ENCODE data around the gene MLLT11.

GRCh38 chr1:151104630-151105029, 44.4 kb downstream of the MLLT11 start:
- no peak for TF ChIP-seq USF1 (IDR thresholded peaks at IDR 0.05)
- no peak for TF ChIP-seq YY1 (IDR thresholded peaks at IDR 0.05; ENCODE audit: low read depth)
- no peak for TF ChIP-seq MAX (IDR thresholded peaks at IDR 0.05)
- no peak for TF ChIP-seq RAD21 (IDR thresholded peaks at IDR 0.05; ENCODE audit: low read depth)
- no peak for TF ChIP-seq FOXM1 (IDR thresholded peaks at IDR 0.05; ENCODE audit: borderline replicate concordance, low read depth)
- TF ChIP-seq CEBPB (IDR thresholded peaks at IDR 0.05), result no peak
- no peak for TF ChIP-seq TAF1 (IDR thresholded peaks at IDR 0.05; ENCODE audit: low read depth)
- no peak for TF ChIP-seq CREB1 (IDR thresholded peaks at IDR 0.05; ENCODE audit: low read depth)
- no peak for TF ChIP-seq EP300 (IDR thresholded peaks at IDR 0.05; ENCODE audit: borderline replicate concordance)
- no peak for TF ChIP-seq REST (IDR thresholded peaks at IDR 0.05; ENCODE audit: low read depth)
- TF ChIP-seq NFIC (IDR thresholded peaks at IDR 0.05), result no peak
- TF ChIP-seq EGR1 (IDR thresholded peaks at IDR 0.05), result no peak
